HG02571 (cell line): ENCODE data around the gene MAP3K14.

Experiments used
- ATAC-seq: cut with Tn5 transposase; IDR thresholded peaks from one replicate; pipeline ENCODE4 v1.9.1; 2021; ENCODE audit warnings: mild to moderate bottlenecking, moderate library complexity; ENCODE audit not compliant: unreplicated experiment

Gene MAP3K14

DNA sequence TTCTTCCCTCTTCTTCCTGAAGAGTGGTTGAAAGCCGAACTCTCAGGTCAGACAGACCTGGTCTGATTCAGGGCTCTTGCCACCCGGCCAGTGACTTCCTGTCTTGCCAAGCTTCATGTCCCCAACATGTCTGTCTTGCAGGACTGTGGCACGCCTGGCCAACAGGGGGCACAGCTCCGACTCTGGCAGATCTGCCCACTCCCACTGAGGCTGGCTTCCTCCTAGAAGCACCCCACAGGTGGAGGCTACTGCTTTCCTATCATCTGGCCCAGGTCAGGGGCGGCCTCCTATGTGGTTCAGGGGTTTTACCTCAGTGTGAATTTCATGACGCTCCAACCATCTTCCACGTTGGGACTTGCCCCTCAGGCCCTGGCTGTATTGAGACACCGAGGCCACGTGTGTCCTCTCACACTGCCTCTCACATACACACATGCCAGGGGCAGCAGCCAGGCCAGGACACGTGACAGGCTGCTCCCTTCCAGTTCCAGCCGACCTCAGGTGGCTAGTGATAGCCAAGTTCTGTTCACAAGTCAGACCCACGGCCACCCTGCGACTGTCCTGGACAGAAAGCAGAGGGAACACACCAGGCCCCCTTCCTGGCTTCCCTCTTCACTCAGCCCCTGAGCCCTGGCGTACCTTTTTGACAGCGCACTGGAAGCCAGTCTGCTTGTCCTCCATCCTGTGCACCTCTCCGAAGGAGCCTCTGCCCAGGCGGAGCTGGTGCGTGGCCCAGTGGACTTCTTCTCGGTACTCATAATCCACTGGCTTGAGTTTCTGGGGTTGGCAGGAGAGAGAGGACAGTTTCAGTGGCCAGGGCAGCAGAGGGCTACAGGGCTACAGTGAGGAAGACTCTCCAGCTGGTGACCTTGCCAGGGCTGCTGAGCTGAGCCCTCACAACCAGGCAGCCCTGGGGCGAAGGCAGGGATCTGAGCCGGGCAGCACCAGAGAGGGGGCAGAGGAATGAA lies 32.4 kb downstream of the MAP3K14 start:
- no peak for ATAC-seq

DNA sequence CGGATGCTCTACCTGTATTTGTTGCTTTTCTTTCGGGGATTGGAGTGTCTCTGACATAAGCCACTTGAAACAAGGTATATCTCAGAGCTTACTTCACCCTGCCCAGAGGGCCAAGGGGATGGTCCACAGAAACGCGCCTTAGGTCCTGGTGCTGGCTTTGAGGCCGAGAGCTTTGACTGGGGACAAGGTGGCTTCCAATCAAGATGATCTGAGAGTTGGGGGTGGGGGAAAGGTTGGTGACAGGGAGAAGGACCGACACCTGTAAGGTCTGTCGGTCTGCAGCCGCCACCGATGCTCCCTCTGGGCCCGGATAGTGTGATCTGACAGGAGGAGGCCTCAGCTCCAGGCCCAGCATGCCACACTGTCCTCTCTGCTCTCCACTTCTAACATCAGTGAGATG lies 33.1 kb downstream of the MAP3K14 start:
- no peak for ATAC-seq

DNA sequence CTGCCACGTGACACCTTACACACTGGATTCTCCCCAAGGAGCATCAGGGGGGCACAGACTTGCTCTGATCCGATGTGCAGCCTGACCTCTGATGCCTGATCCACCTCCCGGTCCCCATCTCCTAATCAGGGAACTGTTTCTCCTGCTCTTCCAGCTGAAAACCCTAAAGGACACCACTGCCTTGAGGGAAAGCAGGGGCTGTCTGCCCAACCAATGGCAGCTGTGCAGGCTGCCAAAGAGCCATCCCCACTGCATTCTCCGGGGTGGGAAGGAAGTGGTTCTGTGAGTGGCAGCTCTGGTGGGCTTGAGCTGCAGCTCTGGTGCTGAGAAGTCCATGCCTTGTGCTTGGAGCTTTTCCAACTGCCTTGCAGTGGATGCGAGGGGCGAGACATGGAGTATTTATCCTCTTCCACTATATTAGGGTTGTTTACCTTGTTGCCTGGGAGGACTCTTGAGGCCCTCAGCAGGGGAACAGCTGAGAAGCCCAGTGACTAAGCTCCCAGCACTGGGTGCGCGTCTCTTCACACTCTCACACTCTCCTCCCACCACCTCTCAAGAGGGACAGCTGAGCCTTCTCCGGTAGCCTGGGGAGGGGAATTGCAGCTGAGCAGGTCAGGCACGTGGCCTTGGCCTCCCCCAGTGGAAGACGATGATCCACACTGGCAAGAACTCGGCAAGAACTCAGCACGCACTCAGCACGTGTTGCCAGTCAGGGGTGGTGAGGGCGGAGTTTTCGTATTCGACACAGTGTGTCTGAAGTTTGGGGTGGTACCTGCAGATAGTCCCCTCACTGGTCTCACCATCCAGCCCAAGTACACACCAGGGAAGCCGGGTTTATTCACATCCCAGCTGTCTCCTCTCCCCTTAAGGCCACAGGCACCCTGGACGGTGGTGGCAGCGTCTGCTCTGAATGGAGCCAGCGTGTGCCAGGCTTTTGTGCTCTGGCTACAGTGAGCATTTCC lies 33.9 kb downstream of the MAP3K14 start:
- no peak for ATAC-seq

DNA sequence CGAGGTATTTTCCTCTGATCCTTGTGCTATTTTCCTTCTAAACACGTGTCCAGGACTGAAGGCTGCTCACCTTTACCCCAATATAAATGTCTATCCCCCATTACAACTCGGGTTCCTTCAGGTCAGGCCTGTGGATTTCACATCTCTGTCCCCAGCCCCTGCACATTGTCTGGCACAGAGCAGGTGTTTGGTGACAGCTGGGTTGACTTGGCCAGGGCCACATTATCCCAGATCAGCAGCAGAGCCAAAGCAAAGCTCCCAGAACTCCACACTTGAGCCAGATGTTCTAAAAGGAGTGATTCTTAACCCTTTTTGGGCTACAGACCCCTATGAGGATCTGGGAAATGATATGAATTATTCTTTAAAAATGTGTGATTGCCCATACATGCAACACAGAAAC lies 36.9 kb downstream of the MAP3K14 start:
- ATAC-seq, result no peak

DNA sequence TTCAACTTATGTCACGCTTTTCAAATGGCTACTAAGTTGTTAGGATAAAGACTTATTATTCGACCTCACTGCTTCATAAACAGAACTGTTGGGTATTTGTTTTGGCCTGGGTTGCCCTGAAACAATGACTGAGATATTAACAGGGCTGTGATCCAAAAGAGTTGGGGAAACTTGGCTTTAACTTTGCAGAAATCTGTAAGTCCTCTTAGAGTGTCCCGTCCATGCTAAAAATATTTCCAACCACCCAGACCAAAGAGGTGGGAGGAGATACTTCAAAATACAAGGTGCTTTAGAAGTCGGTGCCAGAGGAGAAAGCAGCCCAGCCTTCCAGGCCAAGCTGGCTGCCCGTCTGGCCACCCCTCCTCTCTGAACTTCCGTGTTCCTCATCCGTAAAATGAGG lies 38.8 kb downstream of the MAP3K14 start:
- ATAC-seq, result no peak

DNA sequence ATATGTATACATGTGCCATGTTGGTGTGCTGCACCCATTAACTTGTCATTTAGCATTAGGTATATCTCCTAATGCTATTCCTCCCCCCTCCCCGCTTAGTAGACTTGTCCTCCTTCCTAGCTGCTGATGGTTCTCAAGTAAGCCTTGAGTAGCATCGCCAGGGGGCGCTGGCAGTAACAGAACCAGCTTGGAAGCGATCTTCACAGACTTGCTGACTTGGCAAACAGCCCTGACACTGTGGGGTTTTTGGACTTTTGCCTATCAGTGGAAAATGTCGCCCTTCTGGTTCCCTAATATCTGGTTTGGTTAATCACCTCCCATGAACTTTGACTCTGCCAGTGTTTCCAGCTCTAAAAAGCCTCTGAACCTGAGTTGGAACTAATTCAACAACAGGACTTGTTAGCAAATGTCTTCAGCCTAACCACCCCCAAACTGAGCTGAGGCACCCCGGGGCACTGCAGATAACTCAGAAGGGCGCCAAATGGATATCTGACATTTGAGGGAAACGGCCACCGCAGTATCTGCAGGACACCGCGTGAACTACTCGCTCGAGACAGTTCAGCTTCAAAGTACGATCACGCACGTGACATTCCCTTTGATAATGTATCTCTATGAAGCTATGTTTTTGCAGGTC lies 39.5 kb downstream of the MAP3K14 start:
- no peak for ATAC-seq

DNA sequence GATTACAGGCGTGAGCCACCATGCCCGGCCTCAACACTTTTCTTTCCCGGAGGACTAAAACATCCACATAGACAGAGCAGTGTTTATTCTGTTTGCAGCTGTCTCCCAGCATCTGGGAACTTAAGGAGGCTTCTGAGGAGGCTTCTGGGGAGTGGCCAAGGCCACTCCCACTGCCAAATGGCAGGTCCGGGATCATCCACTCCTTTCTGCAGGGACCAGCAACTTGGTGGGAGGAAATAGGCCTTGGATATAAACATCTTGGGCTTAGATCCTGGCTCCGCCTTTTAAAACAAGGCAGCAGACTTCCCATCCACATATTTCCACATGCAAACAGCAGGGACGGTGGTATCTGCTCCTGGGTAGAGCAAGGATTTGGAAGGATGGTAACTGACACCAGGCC lies 40.8 kb downstream of the MAP3K14 start:
- ATAC-seq, result no peak

DNA sequence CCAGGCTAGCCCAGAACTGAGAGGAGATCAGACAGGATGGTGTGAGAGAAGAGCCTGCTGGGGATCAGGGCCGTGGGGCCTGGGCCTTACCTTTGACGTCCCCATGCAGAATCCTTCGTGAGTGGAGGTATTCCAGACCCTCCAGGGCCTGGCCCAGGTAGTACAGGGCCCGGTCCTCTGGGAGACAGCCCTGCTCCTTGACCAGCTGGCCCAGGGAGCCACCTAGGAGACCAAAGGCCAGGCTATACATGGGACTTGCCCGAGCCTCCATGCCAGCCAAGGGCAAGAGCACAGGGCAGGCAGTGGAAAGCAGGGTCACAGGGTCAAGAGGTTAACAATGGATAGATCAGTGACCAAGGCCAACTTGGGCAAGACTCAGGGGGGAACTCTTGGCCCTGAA lies 42.8 kb downstream of the MAP3K14 start:
- ATAC-seq, result no peak

DNA sequence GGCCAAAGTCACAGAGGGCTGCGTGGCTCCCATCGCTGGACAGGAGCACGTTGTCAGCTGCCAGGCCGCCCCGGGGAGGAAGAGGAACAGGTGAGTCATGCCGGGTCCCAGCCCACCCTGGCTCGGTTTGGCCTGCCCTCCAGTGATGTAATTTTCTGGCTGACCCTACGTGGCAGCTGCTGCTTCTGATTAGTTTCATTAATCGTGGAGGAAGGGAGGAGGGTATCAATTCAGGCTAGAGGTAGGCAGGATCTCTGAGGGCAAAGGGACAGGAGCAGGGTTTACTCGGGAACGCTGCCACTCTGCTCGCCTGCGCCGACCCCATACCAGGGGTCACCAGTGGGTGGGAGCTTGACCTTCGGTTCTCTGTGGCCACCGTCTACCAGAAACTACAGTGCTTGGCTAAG lies 43.3 kb downstream of the MAP3K14 start:
- no peak for ATAC-seq

DNA sequence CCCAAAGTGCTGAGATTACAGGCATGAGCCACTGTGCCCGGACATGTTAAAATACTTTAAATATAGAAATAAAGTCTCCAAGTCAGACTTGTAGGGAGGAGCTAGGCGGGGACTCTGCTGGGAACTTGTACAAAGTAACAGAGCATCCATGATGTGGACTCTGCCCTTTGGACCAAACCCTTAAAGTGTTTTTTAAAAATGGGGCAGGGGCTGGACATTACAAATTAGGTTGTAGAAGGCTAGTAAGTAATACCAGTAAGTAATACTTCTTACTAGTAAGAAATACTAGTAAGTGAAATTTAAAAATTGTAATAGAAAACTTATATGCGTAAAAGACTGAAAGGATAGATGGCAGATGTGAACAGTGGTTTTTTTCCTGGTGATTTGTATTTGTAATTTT lies 45.2 kb downstream of the MAP3K14 start:
- ATAC-seq, result no peak

DNA sequence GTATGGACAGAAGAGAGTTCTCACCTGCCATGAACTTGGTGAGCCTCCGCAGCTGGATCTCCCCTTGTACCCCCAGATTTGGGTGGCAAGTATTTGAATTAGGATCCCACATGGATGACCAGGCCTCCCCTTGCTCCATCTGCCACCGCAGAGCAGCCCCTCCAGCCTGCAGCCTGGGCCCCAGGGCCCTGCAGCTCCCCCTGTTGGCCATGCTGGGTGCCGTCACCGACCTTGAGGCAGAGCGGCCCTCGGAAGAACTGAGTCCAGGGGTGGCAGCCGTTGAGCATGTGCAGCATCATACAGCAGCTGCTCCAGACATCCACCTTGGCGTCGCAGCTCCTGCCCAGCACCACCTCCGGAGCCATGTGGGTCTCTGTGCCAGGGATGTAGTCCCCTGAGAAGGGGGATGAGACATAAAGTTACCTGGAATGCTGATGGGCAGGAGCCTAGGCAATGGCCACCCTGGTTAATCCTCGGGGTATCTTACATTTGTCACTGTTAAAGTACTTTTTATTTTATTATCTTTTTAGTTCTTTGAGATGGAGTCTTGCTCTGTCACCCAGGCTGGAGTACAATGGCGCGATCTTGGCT lies 45.9 kb downstream of the MAP3K14 start:
- no peak for ATAC-seq

DNA sequence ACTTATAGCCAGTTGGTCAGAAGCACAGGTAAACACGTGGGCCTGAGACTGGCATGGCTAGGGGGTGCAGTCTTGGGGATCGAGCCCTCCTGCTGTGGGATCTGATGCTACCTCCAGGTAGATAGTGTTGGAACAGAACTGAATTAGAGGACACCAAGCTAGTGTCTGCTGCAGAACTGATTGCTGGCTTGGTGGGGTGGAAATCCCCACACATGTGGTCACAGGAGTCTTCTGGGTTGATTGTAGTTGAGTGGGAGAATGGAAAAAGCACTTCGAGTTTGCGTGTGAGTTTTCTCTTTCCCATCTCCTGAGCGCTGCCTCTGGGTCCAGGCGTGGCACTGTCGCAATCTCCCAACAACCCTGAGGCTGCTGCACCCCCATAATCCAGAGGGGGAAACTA lies 46.9 kb downstream of the MAP3K14 start:
- ATAC-seq, result no peak

DNA sequence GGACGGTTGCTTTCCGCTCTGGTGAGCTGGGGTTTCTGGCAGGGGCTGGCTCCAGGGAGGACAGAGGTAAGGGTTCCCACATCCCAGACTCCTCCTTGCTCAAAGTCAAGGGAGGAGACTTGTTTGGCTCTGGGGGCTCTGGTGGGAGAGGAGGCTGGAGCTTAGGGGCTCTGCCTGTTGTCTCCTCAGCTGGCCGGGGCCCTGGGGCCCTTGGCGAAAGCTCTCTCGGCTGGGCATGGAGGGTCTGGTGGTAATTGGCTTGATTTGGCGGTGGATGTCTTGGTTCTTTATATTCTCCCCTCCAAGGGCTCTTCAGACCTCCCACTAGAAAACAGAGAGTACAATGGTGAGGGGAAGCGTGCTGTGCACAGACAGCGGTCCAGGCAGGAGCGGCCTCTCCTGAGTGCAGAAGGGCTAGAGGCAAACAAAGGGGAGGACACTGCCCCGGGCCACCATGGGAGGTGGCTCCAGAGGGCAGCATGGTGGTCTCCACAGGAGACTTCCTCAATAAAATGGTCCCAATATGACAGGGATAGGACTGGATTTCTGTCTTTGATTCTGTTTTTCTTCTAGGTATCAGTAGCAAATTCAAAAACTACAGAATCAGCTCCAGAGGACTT lies 49.3 kb downstream of the MAP3K14 start:
- no peak for ATAC-seq

DNA sequence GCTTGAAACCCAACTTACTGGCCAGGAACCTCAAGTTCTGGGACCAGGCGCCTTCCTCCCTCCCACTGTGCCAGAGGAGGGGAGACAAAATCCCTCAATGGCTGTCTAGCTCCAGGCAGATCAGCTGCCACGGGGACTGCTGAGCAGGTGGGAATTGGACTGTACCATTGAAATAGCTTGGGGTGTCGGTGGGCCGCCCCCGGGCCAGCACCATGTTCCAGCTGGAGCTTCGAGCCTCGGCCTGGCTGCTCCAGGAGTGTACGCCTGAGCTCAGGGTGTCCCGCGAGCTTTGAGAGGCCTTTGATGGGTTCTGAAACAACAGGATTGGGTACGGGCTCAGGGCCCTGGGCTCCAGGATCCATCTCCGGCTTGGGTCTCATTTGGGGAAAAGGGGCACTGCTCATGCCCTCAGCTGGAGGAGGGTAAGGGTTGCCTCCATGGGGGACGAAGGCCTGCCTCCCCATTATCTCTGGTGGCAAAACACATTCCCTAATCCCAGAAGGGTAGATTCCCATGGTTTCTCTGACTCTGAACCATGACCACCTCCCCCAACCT lies 50.4 kb downstream of the MAP3K14 start:
- no peak for ATAC-seq

DNA sequence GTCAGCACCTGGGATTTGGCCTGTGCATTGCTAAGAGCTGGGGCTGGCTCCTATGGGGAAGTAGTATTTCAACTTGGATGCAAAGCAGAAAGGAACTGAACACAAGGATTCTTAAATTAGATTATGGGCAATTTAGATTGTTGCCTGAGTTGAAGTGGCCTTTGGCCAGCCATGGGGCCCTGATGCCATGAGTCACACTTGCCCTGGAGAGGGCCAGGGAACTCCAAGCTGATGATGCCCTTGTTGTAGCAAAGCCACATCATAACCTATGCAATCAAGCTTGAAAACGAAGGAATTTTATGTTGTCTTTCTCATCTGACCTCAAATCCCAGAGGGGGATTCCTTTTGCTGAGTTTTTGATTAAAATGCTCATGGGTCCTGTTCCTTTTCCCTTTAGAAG lies 51.0 kb downstream of the MAP3K14 start:
- ATAC-seq, result no peak

DNA sequence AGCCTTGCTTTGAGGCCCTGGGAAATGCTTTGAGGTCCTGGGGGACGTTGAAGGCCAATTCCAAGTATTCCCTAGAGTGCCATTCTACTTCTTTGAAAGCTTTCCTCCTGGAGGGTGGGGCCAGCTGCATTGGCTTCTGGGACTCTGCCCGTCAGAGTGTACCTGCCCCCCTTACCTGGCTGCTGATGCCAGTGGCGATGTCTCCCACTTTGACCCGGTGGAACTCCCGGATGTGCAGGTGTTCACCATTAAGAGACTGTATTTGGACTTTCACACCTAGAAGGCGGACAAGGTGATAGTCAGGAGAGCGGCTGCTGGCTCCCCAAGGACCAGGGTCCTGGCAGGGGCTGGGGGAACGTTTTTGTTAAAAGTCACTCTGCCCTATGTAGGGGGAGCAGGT lies 51.8 kb downstream of the MAP3K14 start:
- no peak for ATAC-seq

DNA sequence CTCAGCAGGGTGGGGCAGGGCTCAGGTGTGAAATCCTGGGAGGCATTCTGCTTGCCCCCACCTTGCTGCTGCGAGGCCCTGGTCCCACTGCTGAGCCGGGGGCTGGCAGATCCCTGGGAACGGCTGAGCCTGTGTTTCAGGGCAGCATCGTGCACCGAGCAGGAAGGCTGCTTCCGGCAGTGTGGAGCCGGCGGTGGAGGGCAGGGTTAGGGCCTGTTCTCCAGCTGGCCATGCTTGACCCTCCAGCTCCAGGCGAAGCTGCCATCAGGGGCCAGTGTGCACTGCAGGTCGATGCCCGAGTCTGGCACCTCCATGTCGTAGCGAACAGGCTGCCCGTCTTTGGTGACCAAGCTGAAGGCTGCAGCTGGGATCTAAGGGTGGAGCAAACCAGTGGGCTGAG lies 52.4 kb downstream of the MAP3K14 start:
- no peak for ATAC-seq

DNA sequence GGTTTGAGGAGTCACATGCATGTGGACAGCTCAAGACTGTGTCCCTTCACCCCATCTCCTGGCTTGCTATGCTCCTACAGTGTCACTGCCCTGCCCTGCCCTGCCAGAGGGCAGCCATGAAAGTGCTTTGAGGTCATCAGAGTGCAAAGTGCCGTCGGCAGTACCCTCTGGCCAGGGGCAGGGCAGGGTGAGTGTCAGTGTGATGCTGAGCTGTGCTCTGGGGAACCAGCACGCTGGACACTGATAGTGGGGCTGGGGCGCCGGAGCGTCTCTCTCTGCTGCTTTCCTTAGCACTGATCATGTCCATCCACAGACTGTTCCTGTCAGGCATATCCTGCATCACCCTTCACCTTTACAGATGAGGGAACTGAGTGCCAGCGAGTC lies 53.4 kb downstream of the MAP3K14 start:
- no peak for ATAC-seq

DNA sequence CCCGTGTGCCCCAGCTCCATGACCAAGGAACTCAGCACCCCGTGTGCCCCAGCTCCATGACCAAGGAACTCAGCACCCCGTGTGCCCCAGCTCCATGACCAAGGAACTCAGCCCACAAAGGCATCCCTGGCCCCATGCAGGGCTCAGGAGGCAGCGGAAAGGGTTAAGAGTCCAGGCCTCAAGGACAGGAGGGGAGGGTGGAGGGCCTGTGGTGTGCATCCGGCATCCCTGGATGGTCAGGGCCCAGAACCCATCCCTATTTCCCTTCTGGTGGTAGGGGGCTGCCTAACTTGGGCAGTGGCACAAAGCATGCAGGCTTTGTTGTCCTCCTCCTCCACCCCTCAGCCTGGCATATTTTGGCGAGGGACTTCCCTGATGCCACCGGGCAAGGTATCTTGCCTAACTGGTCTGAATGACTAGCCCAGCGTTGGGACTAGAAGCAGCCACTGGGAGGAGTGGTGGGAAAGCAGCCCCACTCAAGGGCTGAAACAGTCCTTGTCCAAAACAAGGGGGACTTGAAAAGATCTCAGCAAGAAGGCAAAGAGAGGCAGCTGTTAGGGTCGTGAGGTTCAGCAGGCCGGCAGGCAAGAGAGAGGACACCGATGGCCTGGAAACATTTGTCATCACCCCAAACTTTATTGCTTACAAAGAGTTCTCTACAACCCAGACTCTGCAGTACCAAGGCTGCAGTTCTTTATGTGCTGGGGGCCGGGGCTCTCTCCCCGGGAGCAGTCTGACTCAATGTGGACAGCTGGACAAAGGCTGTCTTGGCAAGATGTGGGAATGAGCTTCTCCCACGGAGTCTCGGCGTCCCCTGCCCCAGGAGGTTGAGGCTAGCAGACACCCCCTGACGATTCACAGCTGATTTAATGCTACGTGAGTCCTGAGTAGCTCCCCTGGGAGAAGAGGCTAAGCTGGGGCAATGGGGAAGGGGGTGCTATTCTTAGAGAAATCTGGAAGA lies 54.0 kb downstream of the MAP3K14 start:
- no peak for ATAC-seq
